HepG2 (cell line): ENCODE measurements around the gene BANP. TPM values are rescaled to one million over a fixed set of nuclear protein-coding genes. Genes with fewer than 3 reads are reported as not detected.

Source experiments
- ATAC-seq: fragments of 200-7000 bp; cut with Tn5 transposase; 3 replicates; pipeline ENCODE4 v1.9.1; 2020; ENCODE audit warnings: mild to moderate bottlenecking, moderate library complexity
- BruUV-seq: library from RNA; stranded (reverse); fragments of 400-500 nt; replicated peaks from 2 replicates; lab custom pipeline; 2021; lab: Mats Ljungman, UMichigan
- CTCF ChIA-PET: fragments of 300-600 bp; formaldehyde crosslinking; extraction: SDS; loops from one replicate; lab custom pipeline; 2021; ENCODE audit warnings: low total read pairs, inconsistent platforms, low intra/inter-chr PET ratio; lab: Yijun Ruan, JAX
- POLR2A ChIA-PET: fragments of 350-600 bp; sonication (Branson Sonifier 250); formaldehyde crosslinking; loops from one replicate; lab custom pipeline; 2020; ENCODE audit warnings: antibody characterized with exemption, inconsistent platforms; lab: Yijun Ruan, JAX
- DNase-seq: peaks from one replicate; pipeline ENCODE4 v3.0.0-alpha.2; 2015; ENCODE audit warnings: low spot score
- FAIRE-seq: peaks from 3 replicates; lab custom pipeline; 2011; peaks lifted over from hg19 to GRCh38; lab: Jason Lieb, UNC
- H2AFZ ChIP-seq: one replicate; pipeline ENCODE4 v1.6.1; 2011; ENCODE audit warnings: low read length, inconsistent platforms
- H3K27ac ChIP-seq: fragments of 300-600 bp; 3 replicates; pipeline ENCODE4 v1.8.0; 2011; ENCODE audit warnings: mixed run types, mild to moderate bottlenecking, mixed read lengths, low read length, inconsistent platforms; ENCODE audit not compliant: insufficient read depth; ENCODE audit errors: extremely low read length
- H3K27me3 ChIP-seq, 2 experiments: fragments of 200-600 bp in 1 of 2; 2 replicates in 1 of 2; 3 replicates in 1 of 2; pipeline versions ENCODE4 v1.6.0 to v1.8.0; 2011; ENCODE audit warnings: low read length in 2 of 2, mild to moderate bottlenecking in 2 of 2, moderate library complexity in 2 of 2, inconsistent platforms in 1 of 2; ENCODE audit not compliant: insufficient read depth in 2 of 2, control insufficient read depth in 1 of 2
- H3K36me3 ChIP-seq, 2 experiments: fragments of 200-600 bp in 1 of 2; replicated peaks in 1 of 2; 2 replicates in 1 of 2; 3 replicates in 1 of 2; pipeline versions ENCODE4 v1.5.1 to v1.8.0; 2011; ENCODE audit warnings: low read length in 2 of 2, inconsistent platforms in 1 of 2; ENCODE audit not compliant: insufficient read depth in 2 of 2, control insufficient read depth in 1 of 2
- H3K4me1 ChIP-seq: 2 replicates; pipeline ENCODE4 v1.5.1; 2012; ENCODE audit warnings: low read length, inconsistent platforms; ENCODE audit not compliant: insufficient read depth
- H3K4me2 ChIP-seq: 2 replicates; pipeline ENCODE4 v1.6.0; 2011; ENCODE audit warnings: low read depth, low read length, inconsistent platforms
- H3K4me3 ChIP-seq, 3 experiments: fragments of 200-600 bp in 1 of 3; sonication (generic), shearing (Covaris generic) in 1 of 3; replicated peaks in 1 of 3; 2 replicates each; pipeline ENCODE4 v1.5.1; 2011 to 2016; ENCODE audit warnings: low read length in 3 of 3, inconsistent platforms in 2 of 3, low read depth in 2 of 3, mild to moderate bottlenecking in 2 of 3, control low read depth in 1 of 3, mixed read lengths in 1 of 3; ENCODE audit not compliant: insufficient read depth in 1 of 3
- H3K79me2 ChIP-seq: one replicate; pipeline ENCODE4 v1.6.1; 2011; ENCODE audit warnings: low read length, inconsistent platforms; ENCODE audit not compliant: insufficient read depth
- H3K9ac ChIP-seq: 2 replicates; pipeline ENCODE4 v1.6.0; 2011; ENCODE audit warnings: mild to moderate bottlenecking, low read depth, low read length, inconsistent platforms; ENCODE audit not compliant: insufficient read depth
- H3K9me3 ChIP-seq: 2 replicates; pipeline ENCODE4 v1.5.1; 2012; ENCODE audit warnings: mild to moderate bottlenecking, low read length
- H4K20me1 ChIP-seq: 2 replicates; pipeline ENCODE4 v1.6.0; 2011; ENCODE audit warnings: inconsistent platforms, mild to moderate bottlenecking, low read length, moderate library complexity; ENCODE audit not compliant: insufficient read depth
- HMG20A ChIP-seq: IDR thresholded peaks from 2 replicates; pipeline ENCODE4 v1.6.1; 2016; ENCODE audit warnings: borderline replicate concordance
- HNF4A ChIP-seq: sonication (generic); formaldehyde crosslinking; IDR thresholded peaks from 2 replicates; pipeline ENCODE4 v1.4.0; 2020; ENCODE audit warnings: missing genetic modification reagents
- JDP2 ChIP-seq: sonication (generic); formaldehyde crosslinking; IDR thresholded peaks from 2 replicates; pipeline ENCODE4 v1.8.1; 2022; ENCODE audit warnings: missing genetic modification reagents, borderline replicate concordance
- KDM4B ChIP-seq: sonication (generic); formaldehyde crosslinking; IDR thresholded peaks from 2 replicates; pipeline ENCODE4 v1.4.0; 2020; ENCODE audit warnings: missing genetic modification reagents
- NR2F6 ChIP-seq, 2 experiments: IDR thresholded peaks; 2 replicates each; pipeline ENCODE4 v1.6.1; 2016; ENCODE audit warnings: antibody characterized with exemption in 1 of 2, mild to moderate bottlenecking in 1 of 2
- SKI ChIP-seq: fragments of 450-650 bp; IDR thresholded peaks from one replicate; pipeline ENCODE4 v1.6.1; 2018; ENCODE audit warnings: mild to moderate bottlenecking; ENCODE audit not compliant: partially characterized antibody
- WIZ ChIP-seq: sonication (generic); formaldehyde crosslinking; IDR thresholded peaks from 2 replicates; pipeline ENCODE4 v1.5.1; 2020; ENCODE audit warnings: mild to moderate bottlenecking, missing genetic modification reagents
- ZNF446 ChIP-seq: sonication (generic); formaldehyde crosslinking; IDR thresholded peaks from 2 replicates; pipeline ENCODE4 v1.5.0; 2020; ENCODE audit warnings: mild to moderate bottlenecking, missing genetic modification reagents
- ZNF703 ChIP-seq: sonication (generic); formaldehyde crosslinking; IDR thresholded peaks from 2 replicates; pipeline ENCODE4 v1.5.1; 2020; ENCODE audit warnings: missing genetic modification reagents, mild to moderate bottlenecking, moderate library complexity, borderline replicate concordance
- ZSCAN12 ChIP-seq: sonication (generic); formaldehyde crosslinking; IDR thresholded peaks from 2 replicates; pipeline ENCODE4 v1.9.0; 2021; ENCODE audit warnings: mild to moderate bottlenecking, missing genetic modification reagents
- WGBS: methylation state at CpG from one replicate; pipeline ENCODE4 v1.1.6; 2017; ENCODE audit warnings: low lambda C conversion rate; 5-methylcytosine and 5-hydroxymethylcytosine counted together
- in situ Hi-C: cut with HindIII; loops from 2 replicates; pipeline ENCODE4 v1.10.0; 2017; ENCODE audit warnings: low pct_unique_long_range_greater_than_20kb; ENCODE audit not compliant: extremely low pct_ligation_motif_present
- intact Hi-C: fragments of 100-400 bp; cut with micrococcal nuclease; formaldehyde crosslinking; loops from one replicate; pipeline ENCODE4 v1.10.0; 2022; ENCODE audit not compliant: unreplicated experiment
- polyA plus RNA-seq, 8 experiments: library from polyadenylated mRNA; depleted of rRNA in 3 of 8; stranded (reverse) in 7 of 8; unstranded in 1 of 8; fragments of >200 nt; fragmentation: Illumina TruSeq in 4 of 8; extraction: Trizol in 4 of 8; gene quantifications; 2 replicates each; pipeline versions ENCODE4 v1.2.1 to v1.2.3, GENCODE V29; 2011 to 2016; ENCODE audit warnings: low read depth in 4 of 8, missing spikeins in 1 of 8, mixed read lengths in 1 of 8; ENCODE audit not compliant: insufficient read depth in 1 of 8
- total RNA-seq, 5 experiments: library from RNA; depleted of rRNA; stranded (reverse); fragments of >200 nt; fragmentation: Illumina TruSeq; extraction: Trizol; gene quantifications; 2 replicates each; pipeline ENCODE4 v1.2.3, GENCODE V29; 2016; ENCODE audit warnings: low read depth in 1 of 5
- TF ChIP-seq, protein P1 (sequence below): sonication (generic); formaldehyde crosslinking; conservative IDR thresholded peaks from 2 replicates; pipeline ENCODE4 v1.5.0; 2020; ENCODE audit warnings: missing genetic modification reagents
- TF ChIP-seq, protein P2 (sequence below): IDR thresholded peaks from 2 replicates; pipeline ENCODE4 v1.6.1; 2016; ENCODE audit warnings: mild to moderate bottlenecking
- TF ChIP-seq, protein P3 (sequence below): sonication (generic); formaldehyde crosslinking; IDR thresholded peaks from 2 replicates; pipeline ENCODE4 v1.4.0; 2020; ENCODE audit warnings: missing genetic modification reagents
- TF ChIP-seq, protein P4 (sequence below): sonication (generic); formaldehyde crosslinking; IDR thresholded peaks from 2 replicates; pipeline ENCODE4 v1.5.1; 2020; ENCODE audit warnings: mild to moderate bottlenecking, missing genetic modification reagents, borderline replicate concordance

BANP gene
- total and polyA plus RNA-seq, 2 of the 13 experiments (the other 11 are each of a cell fraction or from before 2014, with no cell fraction given) = 20.2 to 23.8 TPM

DNA sequence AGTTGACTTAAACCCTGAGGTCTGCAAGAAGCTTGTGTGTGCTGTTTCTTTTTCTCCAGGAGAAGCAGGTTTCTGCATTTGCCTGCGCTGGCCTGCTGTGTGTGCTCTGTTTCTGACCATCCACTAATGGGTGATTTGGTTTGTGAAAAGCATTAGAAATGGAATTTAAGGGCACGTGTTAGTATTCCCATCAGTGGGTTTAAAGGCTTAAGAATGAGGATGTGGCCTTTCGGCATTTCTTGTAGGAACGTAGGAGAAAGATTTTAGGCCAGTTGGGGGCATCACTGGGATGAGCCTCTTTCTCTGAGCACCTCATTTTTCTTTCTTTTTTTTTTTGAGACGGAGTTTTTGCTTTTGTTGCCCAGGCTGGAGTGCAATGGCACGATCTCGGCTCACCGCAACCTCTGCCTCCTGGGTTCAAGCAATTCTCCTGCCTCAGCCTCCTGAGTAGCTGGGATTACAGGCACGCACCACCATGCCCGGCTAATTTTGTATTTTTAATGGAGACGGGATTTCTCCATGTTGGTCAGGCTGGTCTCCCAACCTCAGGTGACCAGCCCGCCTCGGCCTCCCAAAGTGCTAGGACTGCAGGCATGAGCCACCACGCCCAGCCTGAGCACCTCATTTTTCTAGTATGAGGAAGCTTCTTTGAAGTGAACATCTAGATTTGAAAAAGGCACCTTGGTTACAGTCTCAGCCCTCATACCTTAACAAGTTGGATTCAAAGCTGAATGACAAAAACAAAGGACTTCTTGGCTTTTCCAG lies 110.3 kb downstream of the BANP start:
- 94% methylated on average over 14 of the region's 14 CpGs for WGBS
- FAIRE-seq (no peak), DNase-seq (no peak), ATAC-seq (no peak)
- Histone ChIP-seq H3K36me3 (peaks cover 6 to 23% of the 10 kb centered on the region in 2 experiments; a peak in 3 of 5 replicates), H3K4me3 (no peak overlapping the region), H4K20me1 (no peaks in the 10 kb centered on the region), H3K79me2 (no peaks in the 10 kb centered on the region), H3K9ac (no peak overlapping the region), H3K4me2 (no peak overlapping the region), H3K27me3 (no peaks in the 10 kb centered on the region), H3K9me3 (no peaks in the 10 kb centered on the region), H2AFZ (no peak overlapping the region), H3K27ac (no peak overlapping the region), H3K4me1 (no peaks in the 10 kb centered on the region)
- intact Hi-C loops (no loop called here), in situ Hi-C loops (no loop called here)
- ChIA-PET CTCF (no interaction called here), POLR2A (no interaction called here)
- no TSS peak for BruUV-seq
- TF ChIP-seq HNF4A (CRISPR knock-in tag) = no peak
- no peak for TF ChIP-seq JDP2 (CRISPR knock-in tag)
- TF ChIP-seq, protein P1, sequence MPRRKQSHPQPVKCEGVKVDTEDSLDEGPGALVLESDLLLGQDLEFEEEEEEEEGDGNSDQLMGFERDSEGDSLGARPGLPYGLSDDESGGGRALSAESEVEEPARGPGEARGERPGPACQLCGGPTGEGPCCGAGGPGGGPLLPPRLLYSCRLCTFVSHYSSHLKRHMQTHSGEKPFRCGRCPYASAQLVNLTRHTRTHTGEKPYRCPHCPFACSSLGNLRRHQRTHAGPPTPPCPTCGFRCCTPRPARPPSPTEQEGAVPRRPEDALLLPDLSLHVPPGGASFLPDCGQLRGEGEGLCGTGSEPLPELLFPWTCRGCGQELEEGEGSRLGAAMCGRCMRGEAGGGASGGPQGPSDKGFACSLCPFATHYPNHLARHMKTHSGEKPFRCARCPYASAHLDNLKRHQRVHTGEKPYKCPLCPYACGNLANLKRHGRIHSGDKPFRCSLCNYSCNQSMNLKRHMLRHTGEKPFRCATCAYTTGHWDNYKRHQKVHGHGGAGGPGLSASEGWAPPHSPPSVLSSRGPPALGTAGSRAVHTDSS (CRISPR knock-in tag) = no peak
- TF ChIP-seq WIZ = no peak
- TF ChIP-seq, protein P2, sequence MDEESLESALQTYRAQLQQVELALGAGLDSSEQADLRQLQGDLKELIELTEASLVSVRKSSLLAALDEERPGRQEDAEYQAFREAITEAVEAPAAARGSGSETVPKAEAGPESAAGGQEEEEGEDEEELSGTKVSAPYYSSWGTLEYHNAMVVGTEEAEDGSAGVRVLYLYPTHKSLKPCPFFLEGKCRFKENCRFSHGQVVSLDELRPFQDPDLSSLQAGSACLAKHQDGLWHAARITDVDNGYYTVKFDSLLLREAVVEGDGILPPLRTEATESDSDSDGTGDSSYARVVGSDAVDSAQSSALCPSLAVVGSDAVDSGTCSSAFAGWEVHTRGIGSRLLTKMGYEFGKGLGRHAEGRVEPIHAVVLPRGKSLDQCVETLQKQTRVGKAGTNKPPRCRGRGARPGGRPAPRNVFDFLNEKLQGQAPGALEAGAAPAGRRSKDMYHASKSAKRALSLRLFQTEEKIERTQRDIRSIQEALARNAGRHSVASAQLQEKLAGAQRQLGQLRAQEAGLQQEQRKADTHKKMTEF (CRISPR knock-in tag) = no peak
- no peak for TF ChIP-seq NR2F6 (IDR thresholded peaks at IDR 0.05)
- no peak for TF ChIP-seq NR2F6 (CRISPR knock-in tag; IDR thresholded peaks at IDR 0.05)
- TF ChIP-seq, protein P3, sequence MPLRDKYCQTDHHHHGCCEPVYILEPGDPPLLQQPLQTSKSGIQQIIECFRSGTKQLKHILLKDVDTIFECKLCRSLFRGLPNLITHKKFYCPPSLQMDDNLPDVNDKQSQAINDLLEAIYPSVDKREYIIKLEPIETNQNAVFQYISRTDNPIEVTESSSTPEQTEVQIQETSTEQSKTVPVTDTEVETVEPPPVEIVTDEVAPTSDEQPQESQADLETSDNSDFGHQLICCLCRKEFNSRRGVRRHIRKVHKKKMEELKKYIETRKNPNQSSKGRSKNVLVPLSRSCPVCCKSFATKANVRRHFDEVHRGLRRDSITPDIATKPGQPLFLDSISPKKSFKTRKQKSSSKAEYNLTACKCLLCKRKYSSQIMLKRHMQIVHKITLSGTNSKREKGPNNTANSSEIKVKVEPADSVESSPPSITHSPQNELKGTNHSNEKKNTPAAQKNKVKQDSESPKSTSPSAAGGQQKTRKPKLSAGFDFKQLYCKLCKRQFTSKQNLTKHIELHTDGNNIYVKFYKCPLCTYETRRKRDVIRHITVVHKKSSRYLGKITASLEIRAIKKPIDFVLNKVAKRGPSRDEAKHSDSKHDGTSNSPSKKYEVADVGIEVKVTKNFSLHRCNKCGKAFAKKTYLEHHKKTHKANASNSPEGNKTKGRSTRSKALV (CRISPR knock-in tag) = no peak
- TF ChIP-seq KDM4B = no peak
- TF ChIP-seq ZSCAN12 (CRISPR knock-in tag) = no peak
- TF ChIP-seq SKI = no peak
- TF ChIP-seq ZNF703 = no peak
- no peak for TF ChIP-seq ZNF446
- TF ChIP-seq, protein P4, sequence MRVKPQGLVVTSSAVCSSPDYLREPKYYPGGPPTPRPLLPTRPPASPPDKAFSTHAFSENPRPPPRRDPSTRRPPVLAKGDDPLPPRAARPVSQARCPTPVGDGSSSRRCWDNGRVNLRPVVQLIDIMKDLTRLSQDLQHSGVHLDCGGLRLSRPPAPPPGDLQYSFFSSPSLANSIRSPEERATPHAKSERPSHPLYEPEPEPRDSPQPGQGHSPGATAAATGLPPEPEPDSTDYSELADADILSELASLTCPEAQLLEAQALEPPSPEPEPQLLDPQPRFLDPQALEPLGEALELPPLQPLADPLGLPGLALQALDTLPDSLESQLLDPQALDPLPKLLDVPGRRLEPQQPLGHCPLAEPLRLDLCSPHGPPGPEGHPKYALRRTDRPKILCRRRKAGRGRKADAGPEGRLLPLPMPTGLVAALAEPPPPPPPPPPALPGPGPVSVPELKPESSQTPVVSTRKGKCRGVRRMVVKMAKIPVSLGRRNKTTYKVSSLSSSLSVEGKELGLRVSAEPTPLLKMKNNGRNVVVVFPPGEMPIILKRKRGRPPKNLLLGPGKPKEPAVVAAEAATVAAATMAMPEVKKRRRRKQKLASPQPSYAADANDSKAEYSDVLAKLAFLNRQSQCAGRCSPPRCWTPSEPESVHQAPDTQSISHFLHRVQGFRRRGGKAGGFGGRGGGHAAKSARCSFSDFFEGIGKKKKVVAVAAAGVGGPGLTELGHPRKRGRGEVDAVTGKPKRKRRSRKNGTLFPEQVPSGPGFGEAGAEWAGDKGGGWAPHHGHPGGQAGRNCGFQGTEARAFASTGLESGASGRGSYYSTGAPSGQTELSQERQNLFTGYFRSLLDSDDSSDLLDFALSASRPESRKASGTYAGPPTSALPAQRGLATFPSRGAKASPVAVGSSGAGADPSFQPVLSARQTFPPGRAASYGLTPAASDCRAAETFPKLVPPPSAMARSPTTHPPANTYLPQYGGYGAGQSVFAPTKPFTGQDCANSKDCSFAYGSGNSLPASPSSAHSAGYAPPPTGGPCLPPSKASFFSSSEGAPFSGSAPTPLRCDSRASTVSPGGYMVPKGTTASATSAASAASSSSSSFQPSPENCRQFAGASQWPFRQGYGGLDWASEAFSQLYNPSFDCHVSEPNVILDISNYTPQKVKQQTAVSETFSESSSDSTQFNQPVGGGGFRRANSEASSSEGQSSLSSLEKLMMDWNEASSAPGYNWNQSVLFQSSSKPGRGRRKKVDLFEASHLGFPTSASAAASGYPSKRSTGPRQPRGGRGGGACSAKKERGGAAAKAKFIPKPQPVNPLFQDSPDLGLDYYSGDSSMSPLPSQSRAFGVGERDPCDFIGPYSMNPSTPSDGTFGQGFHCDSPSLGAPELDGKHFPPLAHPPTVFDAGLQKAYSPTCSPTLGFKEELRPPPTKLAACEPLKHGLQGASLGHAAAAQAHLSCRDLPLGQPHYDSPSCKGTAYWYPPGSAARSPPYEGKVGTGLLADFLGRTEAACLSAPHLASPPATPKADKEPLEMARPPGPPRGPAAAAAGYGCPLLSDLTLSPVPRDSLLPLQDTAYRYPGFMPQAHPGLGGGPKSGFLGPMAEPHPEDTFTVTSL (CRISPR knock-in tag) = no peak
- TF ChIP-seq HMG20A (CRISPR knock-in tag) = no peak
